Thyroid gland (tissue), 4 donors: ENCODE measurements around the gene CD79B.
"Not testable (repeated sequence)": the region's sequence is repeated elsewhere in the genome, so short reads cannot be mapped to it uniquely, and the experiment has no call there.

Source experiments
- CTCF ChIP-seq, 6 experiments: fragments of 200-600 bp in 3 of 6; fragments of 450-650 bp in 3 of 6; sonication (generic) in 3 of 6; IDR thresholded peaks; one replicate each; pipeline ENCODE4 v1.5.1; 2016 to 2019; ENCODE audit warnings: antibody characterized with exemption in 6 of 6, mild to moderate bottlenecking in 2 of 6, inconsistent platforms in 1 of 6, moderate library complexity in 1 of 6
- POLR2A ChIP-seq, 2 donors: fragments of 450-650 bp; IDR thresholded peaks; one replicate each; pipeline ENCODE4 v1.6.1; 2017; ENCODE audit warnings: antibody characterized with exemption in 2 of 2, mild to moderate bottlenecking in 2 of 2, moderate library complexity in 1 of 2

GRCh38 chr17:63885119-63885518, 47.0 kb downstream of the CD79B start:
- not testable (repeated sequence) for TF ChIP-seq CTCF, POLR2A (IDR thresholded peaks at IDR 0.05)
